ENCODE measurements around the gene PCBD1. TPM values are rescaled to one million over a fixed set of nuclear protein-coding genes. Genes with fewer than 3 reads are reported as not detected.

Gene PCBD1
- total RNA-seq, 1 donor from 2014 or later: 54.6 TPM

- Histone ChIP-seq H3K27ac (ENCODE audit: low read depth, low read length) (no peak overlapping the region), H3K27me3 (ENCODE audit: insufficient read depth, low read length) (no peaks in the 10 kb centered on the region), H3K4me1 (ENCODE audit: insufficient read depth, low read length) (no peaks in the 10 kb centered on the region), H3K79me2 (ENCODE audit: insufficient read depth, low read length) (peaks cover 6% of the 10 kb centered on the region), H2AFZ (ENCODE audit: low read depth, low read length) (no peak overlapping the region), H3K9me3 (ENCODE audit: insufficient read depth, low read depth, low read length) (no peaks in the 10 kb centered on the region), H3K36me3 (ENCODE audit: insufficient read depth, low read length) (peaks cover 51% of the 10 kb centered on the region), H4K20me1 (ENCODE audit: insufficient read depth, low read length) (no peaks in the 10 kb centered on the region), H3K4me3 (ENCODE audit: insufficient read depth, low read depth, low read length) (no peak overlapping the region), H3K9ac (ENCODE audit: low read length) (no peak overlapping the region), H3K4me2 (ENCODE audit: low read length) (no peak overlapping the region)
- no peak for DNase-seq (ENCODE audit: low read depth)
- Mint-ChIP-seq H3K27ac (ENCODE audit: unreplicated experiment) (no peak overlapping the region), H3K36me3 (ENCODE audit: low read depth, unreplicated experiment) (peaks cover 41% of the 10 kb centered on the region), H3K9me3 (ENCODE audit: unreplicated experiment) (no peaks in the 10 kb centered on the region), H3K27me3 (ENCODE audit: low read depth, unreplicated experiment) (no peaks in the 10 kb centered on the region), H3K4me3 (ENCODE audit: unreplicated experiment) (no peak overlapping the region), H3K4me1 (ENCODE audit: low read depth, unreplicated experiment) (peaks cover 15% of the 10 kb centered on the region)
- FAIRE-seq: no peak
- TF ChIP-seq EZH2 (IDR thresholded peaks at IDR 0.05; ENCODE audit: insufficient read depth, low read length): no peak
- TF ChIP-seq CTCF (IDR thresholded peaks at IDR 0.05; ENCODE audit: insufficient read depth, low read depth, low read length): no peak
Observed at GRCh38 chr10:70856454-70856853, 31.9 kb downstream of the PCBD1 start.

GRCh38 chr10:70853457-70853856 is 34.9 kb downstream of the PCBD1 start:
- Histone ChIP-seq H4K20me1 (ENCODE audit: insufficient read depth, low read length) (no peaks in the 10 kb centered on the region), H3K36me3 (ENCODE audit: insufficient read depth, low read length) (peaks cover 34% of the 10 kb centered on the region), H3K27me3 (ENCODE audit: insufficient read depth, low read length) (no peaks in the 10 kb centered on the region), H2AFZ (ENCODE audit: low read depth, low read length) (no peak overlapping the region), H3K79me2 (ENCODE audit: insufficient read depth, low read length) (peaks cover 6% of the 10 kb centered on the region), H3K9ac (ENCODE audit: low read length) (no peak overlapping the region), H3K4me2 (ENCODE audit: low read length) (no peak overlapping the region), H3K4me3 (ENCODE audit: insufficient read depth, low read depth, low read length) (no peak overlapping the region), H3K9me3 (ENCODE audit: insufficient read depth, low read depth, low read length) (no peaks in the 10 kb centered on the region), H3K27ac (ENCODE audit: low read depth, low read length) (no peak overlapping the region), H3K4me1 (ENCODE audit: insufficient read depth, low read length) (peaks cover 14% of the 10 kb centered on the region)
- H3K4me3 Mint-ChIP-seq (ENCODE audit: unreplicated experiment): peak overlapping the region; percentile 2
- peaks cover 35% of the 10 kb centered on the region for H3K4me1 Mint-ChIP-seq (ENCODE audit: low read depth, unreplicated experiment)
- FAIRE-seq (no peak), DNase-seq (ENCODE audit: low read depth) (no peak)
- H3K9me3 Mint-ChIP-seq (ENCODE audit: unreplicated experiment): no peaks in the 10 kb centered on the region
- TF ChIP-seq EZH2 (IDR thresholded peaks at IDR 0.05; ENCODE audit: insufficient read depth, low read length): no peak
- no peak for TF ChIP-seq CTCF (IDR thresholded peaks at IDR 0.05; ENCODE audit: insufficient read depth, low read depth, low read length)
- peak overlapping the region; percentile 28 for H3K27ac Mint-ChIP-seq (ENCODE audit: unreplicated experiment)
- peaks cover 31% of the 10 kb centered on the region for H3K36me3 Mint-ChIP-seq (ENCODE audit: low read depth, unreplicated experiment)
- no peaks in the 10 kb centered on the region for H3K27me3 Mint-ChIP-seq (ENCODE audit: low read depth, unreplicated experiment)

- H3K4me3 Mint-ChIP-seq (ENCODE audit: unreplicated experiment): peak overlapping the region; percentile 2
- Histone ChIP-seq H3K36me3 (ENCODE audit: insufficient read depth, low read length) (peaks cover 33% of the 10 kb centered on the region), H2AFZ (ENCODE audit: low read depth, low read length) (no peak overlapping the region), H3K27ac (ENCODE audit: low read depth, low read length) (no peak overlapping the region), H3K4me2 (ENCODE audit: low read length) (no peak overlapping the region), H3K9me3 (ENCODE audit: insufficient read depth, low read depth, low read length) (no peaks in the 10 kb centered on the region), H3K27me3 (ENCODE audit: insufficient read depth, low read length) (no peaks in the 10 kb centered on the region), H3K4me3 (ENCODE audit: insufficient read depth, low read depth, low read length) (no peak overlapping the region), H4K20me1 (ENCODE audit: insufficient read depth, low read length) (no peaks in the 10 kb centered on the region), H3K9ac (ENCODE audit: low read length) (no peak overlapping the region), H3K79me2 (ENCODE audit: insufficient read depth, low read length) (peaks cover 6% of the 10 kb centered on the region), H3K4me1 (ENCODE audit: insufficient read depth, low read length) (peaks cover 14% of the 10 kb centered on the region)
- H3K36me3 Mint-ChIP-seq (ENCODE audit: low read depth, unreplicated experiment): peaks cover 30% of the 10 kb centered on the region
- H3K27me3 Mint-ChIP-seq (ENCODE audit: low read depth, unreplicated experiment): no peaks in the 10 kb centered on the region
- TF ChIP-seq CTCF (IDR thresholded peaks at IDR 0.05; ENCODE audit: insufficient read depth, low read depth, low read length) (no peak), EZH2 (IDR thresholded peaks at IDR 0.05; ENCODE audit: insufficient read depth, low read length) (no peak)
- H3K9me3 Mint-ChIP-seq (ENCODE audit: unreplicated experiment): no peaks in the 10 kb centered on the region
- FAIRE-seq (no peak), DNase-seq (ENCODE audit: low read depth) (no peak)
- H3K27ac Mint-ChIP-seq (ENCODE audit: unreplicated experiment): peak overlapping the region; percentile 28
- H3K4me1 Mint-ChIP-seq (ENCODE audit: low read depth, unreplicated experiment): peaks cover 36% of the 10 kb centered on the region
Observed at GRCh38 chr10:70853038-70853437, 35.3 kb downstream of the PCBD1 start.
